ENCODE results near the gene PLEKHG1.

PLEKHG1 gene

DNA sequence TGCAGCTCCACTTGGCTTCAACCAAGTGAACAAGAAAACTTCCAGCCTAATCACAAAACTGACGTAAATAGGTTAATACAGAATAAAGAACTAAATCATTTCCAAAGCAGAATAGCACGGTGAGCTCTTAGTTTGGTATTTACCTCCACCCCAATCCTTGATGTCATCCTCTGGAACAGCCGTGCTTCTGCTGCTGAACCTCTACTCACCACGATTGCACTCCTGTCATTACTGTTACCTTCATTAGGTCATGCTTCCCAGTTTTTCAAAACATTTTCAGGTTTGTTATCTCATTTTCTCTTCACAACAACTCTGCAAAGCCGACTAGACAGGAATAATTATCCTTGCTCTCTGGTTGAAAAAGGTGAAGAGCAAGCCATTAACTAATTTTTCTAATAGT lies 15.6 kb upstream of the PLEKHG1 start:
- WGBS (ENCODE audit: extremely low coverage, insufficient coverage, insufficient read length): no CpG with 5 or more reads among the region's 5 CpGs

DNA sequence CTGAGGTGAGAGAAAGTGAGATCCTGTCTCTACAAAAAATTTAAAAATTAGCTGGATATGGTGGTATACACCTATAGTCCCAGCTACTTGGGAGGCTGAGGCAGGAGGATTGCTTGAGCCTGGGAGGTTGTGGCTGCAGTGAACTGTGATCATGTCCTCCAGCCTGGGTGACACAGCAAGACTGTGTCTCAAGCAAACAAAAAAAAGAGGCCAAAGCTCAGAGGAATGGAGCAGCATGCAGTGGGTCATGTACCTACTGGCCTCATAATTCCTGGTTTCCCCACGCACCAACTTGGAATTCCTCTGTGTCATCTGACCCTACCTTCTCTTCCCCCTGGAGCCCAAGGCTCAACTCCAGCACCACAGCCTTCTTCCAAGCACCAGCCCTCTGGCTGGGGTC lies 15.1 kb upstream of the PLEKHG1 start:
- Histone ChIP-seq H4K12ac (ENCODE audit: low read depth, low read length) (no peak overlapping the region), H2AFZ (ENCODE audit: insufficient read depth, low read length, poor library complexity) (no peak overlapping the region), H3K4ac (ENCODE audit: low read depth, low read length) (no peak overlapping the region), H3K36me3 (ENCODE audit: control insufficient read depth in 1 of 2, insufficient read depth in 2 of 2, low read length in 2 of 2) (no peaks in the 10 kb centered on the region), H3K27me3 (ENCODE audit: insufficient read depth, low read length) (no peaks in the 10 kb centered on the region), H3K4me1 (ENCODE audit: control insufficient read depth in 1 of 2, insufficient read depth in 2 of 2, low read length in 2 of 2) (no peaks in the 10 kb centered on the region), H2AK5ac (ENCODE audit: low read length) (no peak overlapping the region), H3K27ac (ENCODE audit: low read depth, low read length) (no peak overlapping the region), H3K9me3 (ENCODE audit: insufficient read depth, low read depth, low read length) (no peaks in the 10 kb centered on the region), H3K4me3 (ENCODE audit: low read depth, low read length) (no peak overlapping the region), H4K8ac (ENCODE audit: low read depth, low read length) (no peak overlapping the region), H4K91ac (ENCODE audit: low read depth, low read length) (no peak overlapping the region), H3K4me2 (ENCODE audit: low read length) (no peak overlapping the region), H3K18ac (ENCODE audit: low read length) (no peak overlapping the region), H2BK12ac (ENCODE audit: low read length) (no peak overlapping the region), H3K9ac (ENCODE audit: low read length) (no peak overlapping the region), H3K79me1 (ENCODE audit: low read length) (no peaks in the 10 kb centered on the region), H3K23ac (ENCODE audit: low read length) (no peak overlapping the region), H2BK5ac (ENCODE audit: low read depth, low read length, poor library complexity) (no peak overlapping the region), H3K14ac (ENCODE audit: low read length) (no peak overlapping the region), H2BK120ac (ENCODE audit: insufficient read depth, low read length, poor library complexity) (no peak overlapping the region), H3K79me2 (ENCODE audit: control insufficient read depth, insufficient read depth, low read length, poor library complexity) (no peaks in the 10 kb centered on the region)
- no peak for DNase-seq
- WGBS (ENCODE audit: extremely low coverage, insufficient coverage, insufficient read length): no CpG with 5 or more reads among the region's 1 CpG

More for the DNA sequence above, 15.6 kb upstream of the PLEKHG1 start:
- Histone ChIP-seq H2BK5ac (ENCODE audit: low read depth, low read length, poor library complexity) (no peak overlapping the region), H2AFZ (ENCODE audit: insufficient read depth, low read length, poor library complexity) (no peak overlapping the region), H3K79me1 (ENCODE audit: low read length) (no peaks in the 10 kb centered on the region), H3K27me3 (ENCODE audit: insufficient read depth, low read length) (no peaks in the 10 kb centered on the region), H3K9ac (ENCODE audit: low read length) (no peak overlapping the region), H4K91ac (ENCODE audit: low read depth, low read length) (no peak overlapping the region), H3K4me2 (ENCODE audit: low read length) (no peak overlapping the region), H3K4ac (ENCODE audit: low read depth, low read length) (no peak overlapping the region), H3K4me3 (ENCODE audit: low read depth, low read length) (no peak overlapping the region), H4K8ac (ENCODE audit: low read depth, low read length) (no peak overlapping the region), H2AK5ac (ENCODE audit: low read length) (no peak overlapping the region), H3K14ac (ENCODE audit: low read length) (no peak overlapping the region), H4K12ac (ENCODE audit: low read depth, low read length) (no peak overlapping the region), H3K4me1 (ENCODE audit: control insufficient read depth in 1 of 2, insufficient read depth in 2 of 2, low read length in 2 of 2) (no peaks in the 10 kb centered on the region), H3K23ac (ENCODE audit: low read length) (no peak overlapping the region), H3K79me2 (ENCODE audit: control insufficient read depth, insufficient read depth, low read length, poor library complexity) (no peaks in the 10 kb centered on the region), H3K9me3 (ENCODE audit: insufficient read depth, low read depth, low read length) (no peaks in the 10 kb centered on the region), H2BK12ac (ENCODE audit: low read length) (no peak overlapping the region), H3K36me3 (ENCODE audit: control insufficient read depth in 1 of 2, insufficient read depth in 2 of 2, low read length in 2 of 2) (no peaks in the 10 kb centered on the region), H3K27ac (ENCODE audit: low read depth, low read length) (no peak overlapping the region), H3K18ac (ENCODE audit: low read length) (no peak overlapping the region), H2BK120ac (ENCODE audit: insufficient read depth, low read length, poor library complexity) (no peak overlapping the region)
- DNase-seq: no peak

DNA sequence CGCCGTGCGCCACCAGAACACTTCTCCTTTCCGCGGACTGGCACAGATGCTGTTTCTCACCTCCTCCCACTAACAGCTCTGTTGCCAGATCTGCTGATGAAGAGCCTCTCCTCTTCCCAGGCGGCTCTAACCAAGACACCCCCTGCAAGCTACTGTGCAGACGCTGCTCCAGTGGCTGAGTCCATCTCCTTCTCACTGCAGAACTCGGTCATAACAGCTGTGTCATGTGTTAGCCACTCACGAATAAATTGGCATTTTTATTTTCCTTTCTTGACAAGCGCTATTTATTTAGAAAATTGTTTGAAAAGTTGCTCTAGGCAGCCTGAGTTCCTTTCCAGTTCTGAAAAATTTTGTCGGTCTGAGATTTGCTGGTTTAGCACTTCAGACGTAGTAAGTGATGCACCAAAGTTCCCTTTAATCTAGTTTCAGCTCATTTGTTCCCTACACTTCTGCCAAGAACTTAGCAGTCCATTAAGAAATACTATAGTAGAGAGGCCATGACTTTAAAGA lies 12.8 kb upstream of the PLEKHG1 start:
- no peak overlapping the region for H4K91ac ChIP-seq (ENCODE audit: low read depth, low read length)
- H3K36me3 ChIP-seq (ENCODE audit: control insufficient read depth in 1 of 2, insufficient read depth in 2 of 2, low read length in 2 of 2): no peaks in the 10 kb centered on the region
- WGBS (ENCODE audit: extremely low coverage, insufficient coverage, insufficient read length): no CpG with 5 or more reads among the region's 12 CpGs
- H3K9me3 ChIP-seq (ENCODE audit: insufficient read depth, low read depth, low read length): no peaks in the 10 kb centered on the region
- H4K12ac ChIP-seq (ENCODE audit: low read depth, low read length): no peak overlapping the region
- no peak overlapping the region for H3K14ac ChIP-seq (ENCODE audit: low read length)
- no peak overlapping the region for H4K8ac ChIP-seq (ENCODE audit: low read depth, low read length)
- no peak overlapping the region for H3K9ac ChIP-seq (ENCODE audit: low read length)
- no peak overlapping the region for H3K4me2 ChIP-seq (ENCODE audit: low read length)
- no peak overlapping the region for H3K27ac ChIP-seq (ENCODE audit: low read depth, low read length)
- H3K79me1 ChIP-seq (ENCODE audit: low read length): no peaks in the 10 kb centered on the region
- no peak overlapping the region for H2BK12ac ChIP-seq (ENCODE audit: low read length)
- no peak overlapping the region for H3K4me3 ChIP-seq (ENCODE audit: low read depth, low read length)
- H2BK120ac ChIP-seq (ENCODE audit: insufficient read depth, low read length, poor library complexity): no peak overlapping the region
- no peak overlapping the region for H3K18ac ChIP-seq (ENCODE audit: low read length)
- H2BK5ac ChIP-seq (ENCODE audit: low read depth, low read length, poor library complexity): no peak overlapping the region
- H3K27me3 ChIP-seq (ENCODE audit: insufficient read depth, low read length): no peaks in the 10 kb centered on the region
- no peak overlapping the region for H3K4ac ChIP-seq (ENCODE audit: low read depth, low read length)
- no peak overlapping the region for H2AK5ac ChIP-seq (ENCODE audit: low read length)
- no peak overlapping the region for H3K23ac ChIP-seq (ENCODE audit: low read length)
- no peaks in the 10 kb centered on the region for H3K79me2 ChIP-seq (ENCODE audit: control insufficient read depth, insufficient read depth, low read length, poor library complexity)
- no peaks in the 10 kb centered on the region for H3K4me1 ChIP-seq (ENCODE audit: control insufficient read depth in 1 of 2, insufficient read depth in 2 of 2, low read length in 2 of 2)
- H2AFZ ChIP-seq (ENCODE audit: insufficient read depth, low read length, poor library complexity): no peak overlapping the region
- no peak for DNase-seq

GRCh38 chr6:150587637-150588036 lies 12.0 kb upstream of the PLEKHG1 start:
- H2BK120ac ChIP-seq (ENCODE audit: insufficient read depth, low read length, poor library complexity): no peak overlapping the region

More at GRCh38 chr6:150587637-150588036, 12.0 kb upstream of the PLEKHG1 start:
- Histone ChIP-seq H2AK5ac (ENCODE audit: low read length) (no peak overlapping the region), H3K4me2 (ENCODE audit: low read length) (no peak overlapping the region), H3K14ac (ENCODE audit: low read length) (no peak overlapping the region), H3K4me1 (ENCODE audit: control insufficient read depth in 1 of 2, insufficient read depth in 2 of 2, low read length in 2 of 2) (no peaks in the 10 kb centered on the region), H4K91ac (ENCODE audit: low read depth, low read length) (no peak overlapping the region), H3K79me2 (ENCODE audit: control insufficient read depth, insufficient read depth, low read length, poor library complexity) (no peaks in the 10 kb centered on the region), H2BK12ac (ENCODE audit: low read length) (no peak overlapping the region), H3K9me3 (ENCODE audit: insufficient read depth, low read depth, low read length) (no peaks in the 10 kb centered on the region), H3K36me3 (ENCODE audit: control insufficient read depth in 1 of 2, insufficient read depth in 2 of 2, low read length in 2 of 2) (no peaks in the 10 kb centered on the region), H3K27me3 (ENCODE audit: insufficient read depth, low read length) (no peaks in the 10 kb centered on the region), H4K8ac (ENCODE audit: low read depth, low read length) (no peak overlapping the region), H3K18ac (ENCODE audit: low read length) (no peak overlapping the region), H2AFZ (ENCODE audit: insufficient read depth, low read length, poor library complexity) (no peak overlapping the region), H3K9ac (ENCODE audit: low read length) (no peak overlapping the region), H3K79me1 (ENCODE audit: low read length) (no peaks in the 10 kb centered on the region), H3K4ac (ENCODE audit: low read depth, low read length) (no peak overlapping the region), H3K27ac (ENCODE audit: low read depth, low read length) (no peak overlapping the region), H4K12ac (ENCODE audit: low read depth, low read length) (no peak overlapping the region), H3K4me3 (ENCODE audit: low read depth, low read length) (no peak overlapping the region), H2BK5ac (ENCODE audit: low read depth, low read length, poor library complexity) (no peak overlapping the region), H3K23ac (ENCODE audit: low read length) (no peak overlapping the region)
- DNase-seq: no peak
- WGBS (ENCODE audit: extremely low coverage, insufficient coverage, insufficient read length): no CpG with 5 or more reads among the region's 4 CpGs
